PC-9 (cell line): ENCODE measurements around the gene E2F4. TPM values are rescaled to one million over a fixed set of nuclear protein-coding genes. Genes with fewer than 3 reads are reported as not detected.
A peak's percentile ranks its signal among the peaks of the same experiment; 100 is the strongest.

Experiments
- BruUV-seq: library from RNA; stranded (reverse); fragments of 400-500 nt; replicated peaks from 2 replicates; lab custom pipeline; 2021; lab: Mats Ljungman, UMichigan
- CTCF ChIA-PET: fragments of 300-600 bp; sonication (Branson Sonifier 250); formaldehyde crosslinking; loops from one replicate; lab custom pipeline; 2022; ENCODE audit warnings: antibody characterized with exemption; lab: Charles Lee
- POLR2A ChIA-PET: fragments of 300-600 bp; sonication (Branson Sonifier 250); formaldehyde crosslinking; loops from one replicate; lab custom pipeline; 2022; ENCODE audit warnings: antibody characterized with exemption; ENCODE audit not compliant: unreplicated experiment; lab: Charles Lee
- DNase-seq, 2 experiments: peaks; one replicate each; pipeline versions ENCODE4 v3.0.0 to v3.0.0-alpha.2; 2015 to 2022; ENCODE audit warnings: mixed read lengths in 1 of 2
- H2AFZ ChIP-seq: fragments of 200-600 bp; sonication (generic); 2 replicates; pipeline ENCODE4 v1.8.1; 2017; ENCODE audit warnings: antibody characterized with exemption
- H3F3A ChIP-seq: fragments of 200-600 bp; sonication (generic); 2 replicates; pipeline ENCODE4 v1.8.1; 2017; ENCODE audit warnings: antibody characterized with exemption, mild to moderate bottlenecking, low read depth; ENCODE audit not compliant: insufficient read depth
- H3K27ac ChIP-seq: fragments of 200-600 bp; sonication (generic); 2 replicates; pipeline ENCODE4 v1.6.1; 2016; ENCODE audit warnings: mixed run types
- H3K27me3 ChIP-seq: fragments of 200-600 bp; sonication (generic); 2 replicates; pipeline ENCODE4 v1.6.1; 2016; ENCODE audit warnings: low read depth, mixed run types; ENCODE audit not compliant: insufficient read depth
- H3K36me3 ChIP-seq: fragments of 200-600 bp; sonication (generic); 2 replicates; pipeline ENCODE4 v1.6.1; 2016; ENCODE audit warnings: low read depth, mixed run types
- H3K4me1 ChIP-seq: fragments of 200-600 bp; sonication (generic); replicated peaks from 2 replicates; pipeline ENCODE4 v1.6.1; 2016; ENCODE audit warnings: mixed run types; ENCODE audit not compliant: insufficient read depth
- H3K4me2 ChIP-seq: fragments of 200-600 bp; sonication (generic); 2 replicates; pipeline ENCODE4 v1.6.1; 2017; ENCODE audit warnings: mixed run types
- H3K4me3 ChIP-seq: fragments of 200-600 bp; sonication (generic); 2 replicates; pipeline ENCODE4 v1.6.1; 2016; ENCODE audit warnings: mixed run types
- H3K79me2 ChIP-seq: fragments of 200-600 bp; sonication (generic); 2 replicates; pipeline ENCODE4 v1.6.1; 2017; ENCODE audit warnings: low read depth, mixed run types
- H3K9me2 ChIP-seq: fragments of 200-600 bp; sonication (generic); 2 replicates; pipeline ENCODE4 v1.8.1; 2017; ENCODE audit warnings: mild to moderate bottlenecking; ENCODE audit not compliant: insufficient read depth
- H3K9me3 ChIP-seq: fragments of 200-600 bp; sonication (generic); 2 replicates; pipeline ENCODE4 v1.8.1; 2016; ENCODE audit warnings: low read depth; ENCODE audit not compliant: insufficient read depth
- H4K20me1 ChIP-seq: fragments of 200-600 bp; sonication (generic); 2 replicates; pipeline ENCODE4 v1.8.1; 2017; ENCODE audit not compliant: insufficient read depth
- CTCF ChIP-seq: fragments of 200-600 bp; sonication (generic); conservative IDR thresholded peaks from 2 replicates; pipeline ENCODE4 v1.6.1; 2017; ENCODE audit warnings: mixed run types, antibody characterized with exemption, mild to moderate bottlenecking, moderate library complexity
- EZH2 ChIP-seq: fragments of 200-600 bp; sonication (generic); IDR thresholded peaks from 2 replicates; pipeline ENCODE4 v1.8.0; 2017; ENCODE audit warnings: antibody characterized with exemption, low read depth
- intact Hi-C: fragments of 100-400 bp; cut with micrococcal nuclease; formaldehyde crosslinking; loops from one replicate; pipeline ENCODE4 v1.10.0; 2022; ENCODE audit not compliant: unreplicated experiment
- total RNA-seq: library from RNA; stranded (reverse); gene quantifications from 2 replicates; pipeline ENCODE4 v1.2.3, GENCODE V29; 2021

Gene E2F4
- total RNA-seq, 1 experiment from 2014 or later: 78.4 TPM

GRCh38 chr16:67193536-67193935 is 1.6 kb downstream of the E2F4 start:
- intact Hi-C loops: loop anchor here (10.0 kb wide), 2 partner anchors 201 to 271 kb away; partner anchors contain the start of gene TPPP3
- Histone ChIP-seq H3K4me2 (peak overlapping the region; percentile 96), H3K9me3 (no peaks in the 10 kb centered on the region), H3K79me2 (peaks cover 36% of the 10 kb centered on the region), H4K20me1 (peaks cover 16% of the 10 kb centered on the region), H3K4me3 (peak overlapping the region; percentile 92; the same call in 1 of the 2 replicates), H3K27ac (no peak overlapping the region), H3K9me2 (no peaks in the 10 kb centered on the region), H3K4me1 (peaks cover 46% of the 10 kb centered on the region), H3K36me3 (peaks cover 25% of the 10 kb centered on the region; the same call in 1 of the 2 replicates), H3K27me3 (no peaks in the 10 kb centered on the region), H3F3A (peaks cover 51% of the 10 kb centered on the region), H2AFZ (no peak overlapping the region)
- no peak for DNase-seq
- CTCF ChIA-PET: interaction anchor here (0.5 kb wide), 1 partner anchor 15 kb away, joined by 8 read pairs; no protein-coding TSS in a partner anchor
- BruUV-seq: no TSS peak
- POLR2A ChIA-PET: interaction anchor here (0.7 kb wide), 1 partner anchor 75 kb away, joined by 5 read pairs; no protein-coding TSS in a partner anchor
- TF ChIP-seq EZH2 (no peak), CTCF (no peak)

- Histone ChIP-seq H3K36me3 (peaks cover 25% of the 10 kb centered on the region; the same call in 1 of the 2 replicates), H3K79me2 (peaks cover 36% of the 10 kb centered on the region), H2AFZ (no peak overlapping the region), H3F3A (peaks cover 57% of the 10 kb centered on the region), H3K4me1 (peaks cover 52% of the 10 kb centered on the region), H3K9me3 (no peaks in the 10 kb centered on the region), H3K4me3 (no peak overlapping the region), H3K9me2 (no peaks in the 10 kb centered on the region), H4K20me1 (peaks cover 16% of the 10 kb centered on the region), H3K27me3 (no peaks in the 10 kb centered on the region), H3K4me2 (peak overlapping the region; percentile 96), H3K27ac (no peak overlapping the region)
- ChIA-PET CTCF (no interaction called here), POLR2A (no interaction called here)
- intact Hi-C loops: loop anchor here (10.0 kb wide), 2 partner anchors 201 to 271 kb away; partner anchors contain the start of gene TPPP3
- no peak for DNase-seq
- TF ChIP-seq EZH2: no peak
- no peak for TF ChIP-seq CTCF
- BruUV-seq: no TSS peak
Observed at GRCh38 chr16:67194260-67194659, 2.3 kb downstream of the E2F4 start.

- no peak overlapping the region for H3K4me2 ChIP-seq
- no peaks in the 10 kb centered on the region for H3K27me3 ChIP-seq
- H3K79me2 ChIP-seq: peaks cover 43% of the 10 kb centered on the region
- intact Hi-C loops: loop anchor here (10.0 kb wide), 2 partner anchors 199 to 269 kb away; partner anchors contain the start of gene TPPP3
- H3K36me3 ChIP-seq: peaks cover 25% of the 10 kb centered on the region; the same call in 1 of the 2 replicates
- peaks cover 57% of the 10 kb centered on the region for H3F3A ChIP-seq
- no peak overlapping the region for H2AFZ ChIP-seq
- DNase-seq: peak in 1 of 2 experiments; percentile 20
- H3K9me3 ChIP-seq: no peaks in the 10 kb centered on the region
- H4K20me1 ChIP-seq: peaks cover 16% of the 10 kb centered on the region
- ChIA-PET POLR2A (no interaction called here), CTCF (no interaction called here)
- H3K27ac ChIP-seq: no peak overlapping the region
- H3K9me2 ChIP-seq: no peaks in the 10 kb centered on the region
- BruUV-seq: no TSS peak
- H3K4me3 ChIP-seq: no peak overlapping the region
- peaks cover 60% of the 10 kb centered on the region for H3K4me1 ChIP-seq
- no peak for TF ChIP-seq EZH2
- no peak for TF ChIP-seq CTCF
Observed at GRCh38 chr16:67195676-67196075, 3.7 kb downstream of the E2F4 start.
